HG03196 (cell line): ENCODE measurements around the gene PCGF1.

Experiments
- ATAC-seq: cut with Tn5 transposase; IDR thresholded peaks from one replicate; pipeline ENCODE4 v1.9.1; 2021; ENCODE audit not compliant: unreplicated experiment

The PCGF1 gene

GRCh38 chr2:74515981-74516633, 8.6 kb upstream of the PCGF1 start:
- no peak for ATAC-seq

DNA sequence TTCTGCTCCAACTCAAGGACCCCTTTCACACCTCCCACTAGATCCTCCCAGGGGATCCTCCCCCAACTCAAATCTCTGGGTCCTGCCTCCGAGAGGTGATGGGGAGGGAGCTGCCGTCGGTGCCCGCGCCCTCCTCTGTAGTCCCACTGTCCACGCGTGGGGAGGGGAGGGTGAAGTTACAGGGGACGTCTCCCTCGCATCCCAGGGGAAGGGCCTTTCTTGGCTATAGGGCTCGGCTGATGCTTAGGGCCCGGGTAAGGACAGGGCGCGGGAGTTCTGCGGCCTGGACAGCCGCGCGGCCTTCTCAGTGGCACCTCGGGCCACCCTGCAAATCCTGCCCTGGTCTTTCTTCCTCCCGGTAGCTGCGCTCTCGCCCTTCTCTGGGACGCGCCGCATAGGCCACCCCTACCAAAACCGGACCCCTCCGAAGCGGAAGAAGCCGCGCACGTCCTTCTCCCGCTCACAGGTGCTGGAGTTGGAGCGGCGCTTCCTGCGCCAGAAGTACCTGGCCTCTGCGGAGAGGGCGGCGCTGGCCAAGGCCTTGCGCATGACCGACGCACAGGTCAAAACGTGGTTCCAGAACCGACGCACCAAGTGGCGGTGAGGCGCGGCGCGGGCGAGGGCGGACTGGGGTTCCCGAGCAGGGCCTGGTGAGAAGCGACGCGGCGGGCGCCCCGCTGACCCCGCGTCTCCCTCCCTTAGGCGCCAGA, 7.9 kb upstream of the PCGF1 start:
- ATAC-seq: no peak

DNA sequence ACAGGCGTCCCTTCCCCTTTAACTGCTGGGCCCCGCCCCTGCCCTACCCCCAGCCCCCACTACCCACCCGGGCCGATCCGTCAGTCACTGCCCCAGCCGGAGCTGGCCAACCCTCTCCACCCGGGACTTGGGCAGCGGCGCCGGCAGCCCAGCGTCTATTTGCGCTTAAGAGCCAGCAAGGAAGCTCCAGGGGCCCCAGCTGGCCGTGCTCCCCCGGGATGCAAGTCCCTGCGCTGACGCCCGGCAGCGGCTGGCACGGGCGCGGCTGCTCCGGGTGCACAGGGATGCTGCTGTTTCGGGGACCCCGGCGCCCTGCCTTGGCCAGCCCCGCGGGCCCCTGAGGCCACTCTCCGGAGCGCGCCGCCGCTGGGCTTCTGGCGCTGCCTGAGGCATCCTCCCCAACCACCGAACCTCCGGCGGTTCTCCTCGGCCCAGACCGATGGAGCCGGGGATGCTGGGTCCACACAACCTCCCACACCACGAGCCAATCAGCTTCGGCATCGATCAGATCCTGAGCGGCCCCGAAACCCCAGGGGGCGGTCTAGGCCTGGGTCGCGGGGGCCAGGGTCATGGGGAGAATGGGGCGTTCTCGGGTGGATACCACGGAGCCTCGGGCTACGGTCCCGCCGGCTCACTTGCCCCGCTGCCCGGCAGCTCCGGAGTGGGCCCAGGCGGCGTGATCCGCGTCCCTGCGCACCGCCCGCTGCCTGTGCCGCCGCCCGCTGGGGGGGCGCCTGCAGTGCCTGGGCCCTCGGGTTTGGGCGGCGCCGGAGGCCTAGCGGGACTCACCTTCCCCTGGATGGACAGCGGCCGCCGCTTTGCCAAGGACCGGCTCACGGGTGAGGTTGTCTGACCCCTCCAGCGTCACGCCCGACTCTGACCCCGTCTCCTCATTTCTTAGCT, 7.1 kb upstream of the PCGF1 start, which contains the start of gene TLX2:
TSS of gene TLX2 (plus strand) at position 83 of the 903 bp plus-strand sequence. CDS start at position 440, 357 bp downstream.
- ATAC-seq: no peak

- no peak for ATAC-seq
These were observed 6.3 kb upstream of the PCGF1 start for GRCh38 chr2:74513605-74514367.

DNA sequence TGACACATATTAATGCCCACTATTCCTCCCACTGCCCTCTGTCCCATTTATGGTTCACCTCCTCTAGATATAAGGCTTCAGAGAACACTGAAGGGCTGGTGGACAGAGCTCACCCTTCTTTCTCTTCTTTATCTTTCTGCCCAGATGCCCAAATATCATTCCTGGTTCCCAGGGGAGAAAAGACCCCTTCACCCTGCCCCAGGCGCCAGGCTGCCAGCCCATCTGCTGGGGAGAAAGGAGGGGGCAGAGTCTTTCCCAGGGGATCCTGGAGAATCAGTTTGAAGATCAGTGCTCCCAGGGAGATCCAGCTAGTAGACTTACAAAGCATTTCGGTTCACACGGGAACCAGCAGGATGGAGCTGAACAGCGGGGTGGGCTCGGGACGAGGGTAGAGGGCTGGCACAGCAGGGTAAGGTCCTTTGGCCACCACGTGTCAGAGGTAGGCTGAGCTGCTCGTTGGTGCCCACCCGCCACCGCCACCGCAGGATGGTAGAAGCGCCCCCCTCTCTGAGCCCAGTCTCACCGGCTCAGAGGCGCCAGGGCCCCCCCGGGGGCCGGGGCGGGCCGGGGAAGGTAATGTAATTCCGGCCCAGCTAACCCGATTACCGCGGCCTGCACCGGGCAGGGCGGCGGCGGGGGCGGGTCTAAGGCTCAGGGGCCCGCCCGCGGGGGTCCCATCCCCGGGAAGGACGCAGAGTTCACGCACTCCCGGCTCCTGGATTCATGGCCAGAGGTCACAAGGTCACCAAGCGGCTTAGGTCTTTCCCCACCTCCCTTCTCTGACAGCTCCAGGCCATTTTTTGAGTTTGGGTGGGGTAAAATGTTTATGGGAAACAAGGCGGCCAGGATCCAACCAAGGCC, 5.5 kb upstream of the PCGF1 start:
- ATAC-seq: no peak

GRCh38 chr2:74511104-74511989, 3.9 kb upstream of the PCGF1 start:
- no peak for ATAC-seq

- ATAC-seq: no peak
These were observed 2.8 kb upstream of the PCGF1 start for GRCh38 chr2:74510272-74510671.

- peak; percentile 3 for ATAC-seq
These were observed 528 bp upstream of the PCGF1 start for GRCh38 chr2:74507926-74508520.

DNA sequence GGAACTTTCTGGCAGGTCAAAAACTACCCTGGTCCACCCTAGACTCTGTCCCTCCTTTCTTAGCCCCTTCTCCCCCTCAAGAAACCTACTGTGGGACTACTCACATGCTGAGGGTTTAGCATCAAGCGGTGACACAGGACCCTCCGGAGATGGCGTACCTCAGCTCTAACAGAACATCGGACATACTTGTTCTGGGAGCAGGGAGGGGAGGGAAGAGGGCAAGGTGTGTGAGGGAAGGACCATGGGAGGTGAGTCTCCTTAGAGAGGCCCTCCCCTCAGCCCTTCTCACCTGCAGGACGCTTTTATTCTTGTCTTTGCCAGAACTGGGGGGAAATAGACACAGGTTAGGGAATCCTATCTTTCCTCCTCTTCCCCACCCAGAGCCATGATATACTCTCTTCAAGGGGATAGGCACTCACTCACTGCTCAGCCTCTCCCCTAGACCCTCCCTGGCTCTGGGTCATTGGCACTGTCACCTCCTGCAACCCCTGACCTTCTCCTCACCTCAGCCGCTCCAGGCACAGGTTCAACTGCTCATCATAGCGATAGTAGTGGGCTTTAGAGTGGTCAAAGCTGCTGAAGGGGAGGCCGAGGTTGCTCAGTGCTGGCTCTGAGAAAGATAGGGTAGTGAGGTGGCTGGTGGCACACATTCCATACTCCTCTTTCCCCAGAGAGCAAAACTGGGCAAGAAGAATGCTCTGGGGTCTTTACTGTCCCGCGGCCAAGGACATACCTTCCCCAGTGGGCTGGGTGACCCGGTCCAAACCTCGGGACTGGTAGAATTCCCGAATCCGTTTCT, 1.8 kb downstream of the PCGF1 start:
- ATAC-seq: no peak

- ATAC-seq: no peak
These were observed 2.9 kb downstream of the PCGF1 start for GRCh38 chr2:74504591-74504990.

GRCh38 chr2:74503506-74504475, 3.7 kb downstream of the PCGF1 start:
- no peak for ATAC-seq

GRCh38 chr2:74502720-74503505, 4.6 kb downstream of the PCGF1 start:
- ATAC-seq: peak; percentile 33

- ATAC-seq: no peak
These were observed 5.3 kb downstream of the PCGF1 start for GRCh38 chr2:74502147-74502719.

- no peak for ATAC-seq
These were observed 6.0 kb downstream of the PCGF1 start for GRCh38 chr2:74501335-74502071.

- no peak for ATAC-seq
These were observed 6.9 kb downstream of the PCGF1 start for GRCh38 chr2:74500578-74500946.
